SK-N-SH (cell line): Measurements from ENCODE around the gene OR2F1. TPM values are rescaled to one million over a fixed set of nuclear protein-coding genes. Genes with fewer than 3 reads are reported as not detected.

Experiments used
- CTCF ChIA-PET: fragments of 300-600, 350-600 bp; formaldehyde crosslinking; extraction: SDS; loops from one replicate; lab custom pipeline; 2021; lab: Yijun Ruan, JAX
- POLR2A ChIA-PET: fragments of 350-600 bp; sonication (Branson Sonifier 250); formaldehyde crosslinking; extraction: SDS; loops from one replicate; lab custom pipeline; 2020; ENCODE audit warnings: antibody characterized with exemption, inconsistent platforms; lab: Yijun Ruan, JAX
- DNase-seq: peaks from one replicate; pipeline ENCODE4 v3.0.0; 2012
- H2AFZ ChIP-seq: fragments of 200-600 bp; sonication (generic); 2 replicates; pipeline ENCODE4 v1.8.1; 2016; ENCODE audit warnings: antibody characterized with exemption, mild to moderate bottlenecking, low read depth
- H3F3A ChIP-seq: fragments of 200-600 bp; sonication (generic); replicated peaks from 2 replicates; pipeline ENCODE3; 2016; ENCODE audit warnings: antibody characterized with exemption, mild to moderate bottlenecking; ENCODE audit not compliant: insufficient read depth
- H3K27ac ChIP-seq, 2 experiments: fragments of 200-500 bp in 1 of 2; fragments of 200-600 bp in 1 of 2; sonication (Bioruptor generic) in 1 of 2; sonication (generic), shearing (Covaris generic) in 1 of 2; 2 replicates each; pipeline versions ENCODE4 v1.5.1 to v1.6.1; 2014 to 2016; ENCODE audit warnings: low read depth in 2 of 2, inconsistent platforms in 1 of 2, low read length in 1 of 2, mild to moderate bottlenecking in 1 of 2, mixed read lengths in 1 of 2
- H3K27me3 ChIP-seq: fragments of 200-600 bp; sonication (generic), shearing (Covaris generic); 2 replicates; pipeline ENCODE4 v1.6.1; 2016; ENCODE audit warnings: mixed run types; ENCODE audit not compliant: insufficient read depth
- H3K36me3 ChIP-seq, 2 experiments: fragments of 200-500 bp in 1 of 2; fragments of 200-600 bp in 1 of 2; sonication (Bioruptor generic) in 1 of 2; sonication (generic) in 1 of 2; replicated peaks in 1 of 2; 2 replicates each; pipeline versions ENCODE3 to v1.5.1; 2014 to 2016; ENCODE audit warnings: low read length in 1 of 2, mild to moderate bottlenecking in 1 of 2; ENCODE audit not compliant: insufficient read depth in 2 of 2, control insufficient read depth in 1 of 2
- H3K4me1 ChIP-seq, 2 experiments: fragments of 200-500 bp in 1 of 2; fragments of 200-600 bp in 1 of 2; sonication (Bioruptor generic) in 1 of 2; sonication (generic), shearing (Covaris generic) in 1 of 2; 2 replicates each; pipeline versions ENCODE4 v1.5.1 to v1.6.1; 2014 to 2016; ENCODE audit warnings: low read depth in 1 of 2, low read length in 1 of 2, mixed run types in 1 of 2; ENCODE audit not compliant: insufficient read depth in 2 of 2, control insufficient read depth in 1 of 2
- H3K4me2 ChIP-seq: fragments of 200-600 bp; sonication (generic), shearing (Covaris generic); 2 replicates; pipeline ENCODE4 v1.6.1; 2017; ENCODE audit warnings: mixed run types
- H3K4me3 ChIP-seq, 2 experiments: fragments of 200-500 bp in 1 of 2; fragments of 200-600 bp in 1 of 2; sonication (Bioruptor generic) in 1 of 2; sonication (generic), shearing (Covaris generic) in 1 of 2; 2 replicates each; pipeline versions ENCODE4 v1.5.1 to v1.8.1; 2014 to 2016; ENCODE audit warnings: low read depth in 2 of 2, inconsistent platforms in 1 of 2, low read length in 1 of 2, mild to moderate bottlenecking in 1 of 2, mixed read lengths in 1 of 2, moderate library complexity in 1 of 2
- H3K79me2 ChIP-seq: fragments of 200-600 bp; sonication (generic); 2 replicates; pipeline ENCODE4 v1.8.1; 2017; ENCODE audit warnings: mild to moderate bottlenecking; ENCODE audit not compliant: insufficient read depth
- H3K9ac ChIP-seq: fragments of 200-600 bp; sonication (generic); 2 replicates; pipeline ENCODE4 v1.6.1; 2017; ENCODE audit warnings: mixed run types
- H3K9me2 ChIP-seq: fragments of 200-600 bp; sonication (generic); 2 replicates; pipeline ENCODE4 v1.6.1; 2017; ENCODE audit warnings: mixed run types
- H3K9me3 ChIP-seq: fragments of 200-600 bp; sonication (generic); 2 replicates; pipeline ENCODE4 v1.6.1; 2017; ENCODE audit warnings: mixed run types, mild to moderate bottlenecking, moderate library complexity
- H4K20me1 ChIP-seq: fragments of 200-600 bp; sonication (generic); 2 replicates; pipeline ENCODE4 v1.6.1; 2017; ENCODE audit warnings: mild to moderate bottlenecking, mixed run types; ENCODE audit not compliant: insufficient read depth
- CHD2 ChIP-seq: fragments of 150-350 bp; IDR thresholded peaks from 2 replicates; pipeline ENCODE4 v1.6.1; 2018; ENCODE audit warnings: low read length; ENCODE audit not compliant: partially characterized antibody
- CTCF ChIP-seq: fragments of 200-600 bp; sonication (generic); IDR thresholded peaks from 2 replicates; pipeline ENCODE4 v1.6.1; 2017; ENCODE audit warnings: antibody characterized with exemption, mild to moderate bottlenecking, moderate library complexity
- ELF1 ChIP-seq: IDR thresholded peaks from 2 replicates; pipeline ENCODE4 v1.4.0; 2012
- EP300 ChIP-seq, 2 experiments: IDR thresholded peaks; 2 replicates each; pipeline versions ENCODE4 v1.4.0 to v1.6.1; 2012; ENCODE audit warnings: borderline replicate concordance in 1 of 2, low read depth in 1 of 2, low read length in 1 of 2
- EZH2phosphoT487 ChIP-seq: fragments of 200-600 bp; sonication (generic); IDR thresholded peaks from 2 replicates; pipeline ENCODE4 v1.6.1; 2017; ENCODE audit warnings: low read depth, mixed run types, mild to moderate bottlenecking, antibody characterized with exemption, moderate library complexity, borderline replicate concordance
- FOSL2 ChIP-seq: IDR thresholded peaks from 2 replicates; pipeline ENCODE4 v1.4.0; 2012; ENCODE audit warnings: low read depth, mild to moderate bottlenecking, moderate library complexity, borderline replicate concordance
- FOXM1 ChIP-seq: IDR thresholded peaks from 2 replicates; pipeline ENCODE4 v1.4.0; 2012; ENCODE audit warnings: low read depth, mild to moderate bottlenecking
- GABPA ChIP-seq: IDR thresholded peaks from 2 replicates; pipeline ENCODE4 v1.4.0; 2012; ENCODE audit warnings: low read depth, mild to moderate bottlenecking
- JUND ChIP-seq: IDR thresholded peaks from 2 replicates; pipeline ENCODE4 v1.4.0; 2012
- MXI1 ChIP-seq: IDR thresholded peaks from 2 replicates; pipeline ENCODE4 v1.6.1; 2012; ENCODE audit warnings: mild to moderate bottlenecking, low read depth, low read length, improper control_type of control experiment
- NFIC ChIP-seq: IDR thresholded peaks from 2 replicates; pipeline ENCODE4 v1.4.0; 2012; ENCODE audit warnings: borderline replicate concordance
- NRF1 ChIP-seq: IDR thresholded peaks from 2 replicates; pipeline ENCODE4 v1.6.1; 2012; ENCODE audit warnings: low read depth, mild to moderate bottlenecking, low read length
- PBX3 ChIP-seq: IDR thresholded peaks from 2 replicates; pipeline ENCODE4; 2012
- POLR2AphosphoS5 ChIP-seq: IDR thresholded peaks from 2 replicates; pipeline ENCODE4 v1.6.1; 2012; ENCODE audit warnings: low read depth, low read length
- RAD21 ChIP-seq: IDR thresholded peaks from 2 replicates; pipeline ENCODE4 v1.6.1; 2012; ENCODE audit warnings: mild to moderate bottlenecking, low read length
- RCOR1 ChIP-seq: fragments of 150-350 bp; IDR thresholded peaks from 2 replicates; pipeline ENCODE4 v1.6.1; 2017; ENCODE audit warnings: antibody characterized with exemption, low read length
- RFX5 ChIP-seq: IDR thresholded peaks from 2 replicates; pipeline ENCODE4 v1.6.1; 2012; ENCODE audit warnings: mild to moderate bottlenecking, improper control_type of control experiment, low read length
- RXRA ChIP-seq: IDR thresholded peaks from 2 replicates; pipeline ENCODE4 v1.4.0; 2012; ENCODE audit warnings: low read depth, mild to moderate bottlenecking, borderline replicate concordance
- SMC3 ChIP-seq: IDR thresholded peaks from 2 replicates; pipeline ENCODE4 v1.6.1; 2012; ENCODE audit warnings: low read depth, low read length, improper control_type of control experiment
- TAF1 ChIP-seq: IDR thresholded peaks from 2 replicates; pipeline ENCODE4 v1.6.1; 2012; ENCODE audit warnings: low read depth, mild to moderate bottlenecking, low read length, moderate library complexity, borderline replicate concordance
- TEAD4 ChIP-seq: IDR thresholded peaks from 2 replicates; pipeline ENCODE4 v1.4.0; 2012; ENCODE audit warnings: mild to moderate bottlenecking, borderline replicate concordance; ENCODE audit not compliant: insufficient read depth
- YY1 ChIP-seq: IDR thresholded peaks from 2 replicates; pipeline ENCODE4 v1.4.0; 2012; ENCODE audit warnings: low read depth, mild to moderate bottlenecking
- WGBS: methylation state at CpG from one replicate; pipeline ENCODE4 v1.1.6; 2017; ENCODE audit warnings: low lambda C conversion rate; 5-methylcytosine and 5-hydroxymethylcytosine counted together
- polyA plus RNA-seq, 3 experiments: library from polyadenylated mRNA; depleted of rRNA; stranded (reverse); fragments of >200 nt; gene quantifications; 2 replicates each; pipeline ENCODE4 v1.2.3, GENCODE V29; 2012
- TF ChIP-seq, protein P1 (sequence below): IDR thresholded peaks from 2 replicates; pipeline ENCODE4 v1.4.0; 2012; ENCODE audit warnings: low read depth
- TF ChIP-seq, protein P2 (sequence below): IDR thresholded peaks from 2 replicates; pipeline ENCODE4 v1.4.0; 2012; ENCODE audit warnings: low read depth, borderline replicate concordance

OR2F1 gene
- polyA plus RNA-seq, 1 of the 3 experiments (the other 2 are of a cell fraction), result 0.10 TPM

GRCh38 chr7:143929224-143929920 lies 25.3 kb upstream of the OR2F1 start:
- Histone ChIP-seq H3K4me3 (no peak overlapping the region), H3K9me2 (no peaks in the 10 kb centered on the region), H3K27ac (no peak overlapping the region), H3K4me2 (no peak overlapping the region), H3K27me3 (no peaks in the 10 kb centered on the region), H4K20me1 (no peaks in the 10 kb centered on the region), H3F3A (no peaks in the 10 kb centered on the region), H3K9me3 (no peaks in the 10 kb centered on the region), H2AFZ (no peak overlapping the region), H3K9ac (no peak overlapping the region), H3K36me3 (no peaks in the 10 kb centered on the region), H3K4me1 (peaks cover 0 to 1% of the 10 kb centered on the region in 2 experiments; a peak in 1 of 4 replicates), H3K79me2 (no peaks in the 10 kb centered on the region)
- ChIA-PET CTCF (interaction anchor here (1.2 kb wide), 1 partner anchor 28 kb away, joined by 3 read pairs; no protein-coding TSS in a partner anchor), POLR2A (no interaction called here)
- DNase-seq, result no peak
- TF ChIP-seq TAF1 (no peak), NRF1 (no peak), ELF1 (no peak), JUND (peak; percentile 36; the same call in 1 of the 2 replicates), PBX3 (peak; percentile 80)
- WGBS, result 96% methylated on average over 1 of the region's 1 CpG

DNA sequence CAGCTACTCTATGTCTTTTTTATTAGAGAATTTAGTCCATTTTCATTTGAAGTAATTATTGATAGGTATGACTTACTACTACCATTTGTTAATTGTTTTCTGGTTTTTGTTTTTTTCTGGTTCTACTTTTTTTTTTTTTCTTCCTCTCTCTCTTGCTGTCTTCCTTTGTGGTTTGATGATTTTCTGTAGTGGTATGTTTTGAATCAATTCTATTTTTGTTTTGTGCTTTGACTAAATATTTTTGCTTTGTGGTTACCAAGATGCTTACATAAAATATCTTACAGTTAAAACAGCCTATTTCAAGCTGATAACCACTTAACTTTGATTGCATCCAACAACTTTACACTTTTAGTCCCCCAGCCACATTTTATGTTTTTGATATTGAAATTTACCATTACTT lies 22.9 kb upstream of the OR2F1 start:
- Histone ChIP-seq H3K4me1 (peaks cover 6 to 15% of the 10 kb centered on the region in 2 experiments; a peak in 3 of 4 replicates), H3K4me3 (no peak overlapping the region), H3K36me3 (no peaks in the 10 kb centered on the region), H3K9me3 (no peaks in the 10 kb centered on the region), H4K20me1 (no peaks in the 10 kb centered on the region), H3K9me2 (no peaks in the 10 kb centered on the region), H3K27ac (peak overlapping the region in 1 of 2 experiments; percentile 1; a peak in 1 of 4 replicates), H3K4me2 (no peak overlapping the region), H3F3A (peaks cover 14% of the 10 kb centered on the region), H3K27me3 (no peaks in the 10 kb centered on the region), H3K79me2 (no peaks in the 10 kb centered on the region), H2AFZ (no peak overlapping the region), H3K9ac (no peak overlapping the region)
- CTCF ChIA-PET, result no interaction called here
- DNase-seq, result no peak
- POLR2A ChIA-PET, result no interaction called here
- no peak for TF ChIP-seq SMC3
- no peak for TF ChIP-seq ELF1
- TF ChIP-seq EP300 (IDR thresholded peaks at IDR 0.05; ENCODE audit: borderline replicate concordance in 1 of 2, low read depth in 1 of 2, low read length in 1 of 2), result peak in 1 of 2 experiments; percentile 39; a peak in 1 of 4 replicates
- no peak for TF ChIP-seq TAF1
- TF ChIP-seq YY1, result no peak
- no peak for TF ChIP-seq FOXM1
- no peak for TF ChIP-seq MXI1
- TF ChIP-seq NRF1, result no peak
- no peak for TF ChIP-seq RFX5
- TF ChIP-seq, protein P1, sequence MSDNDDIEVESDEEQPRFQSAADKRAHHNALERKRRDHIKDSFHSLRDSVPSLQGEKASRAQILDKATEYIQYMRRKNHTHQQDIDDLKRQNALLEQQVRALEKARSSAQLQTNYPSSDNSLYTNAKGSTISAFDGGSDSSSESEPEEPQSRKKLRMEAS, result no peak; the same call in 1 of the 2 replicates
- TF ChIP-seq RXRA, result no peak
- no peak for TF ChIP-seq RCOR1
- TF ChIP-seq RAD21, result no peak
- no peak for TF ChIP-seq CHD2
- no peak for TF ChIP-seq CTCF
- TF ChIP-seq GABPA, result no peak
- no peak for TF ChIP-seq EZH2phosphoT487
- TF ChIP-seq, protein P2, sequence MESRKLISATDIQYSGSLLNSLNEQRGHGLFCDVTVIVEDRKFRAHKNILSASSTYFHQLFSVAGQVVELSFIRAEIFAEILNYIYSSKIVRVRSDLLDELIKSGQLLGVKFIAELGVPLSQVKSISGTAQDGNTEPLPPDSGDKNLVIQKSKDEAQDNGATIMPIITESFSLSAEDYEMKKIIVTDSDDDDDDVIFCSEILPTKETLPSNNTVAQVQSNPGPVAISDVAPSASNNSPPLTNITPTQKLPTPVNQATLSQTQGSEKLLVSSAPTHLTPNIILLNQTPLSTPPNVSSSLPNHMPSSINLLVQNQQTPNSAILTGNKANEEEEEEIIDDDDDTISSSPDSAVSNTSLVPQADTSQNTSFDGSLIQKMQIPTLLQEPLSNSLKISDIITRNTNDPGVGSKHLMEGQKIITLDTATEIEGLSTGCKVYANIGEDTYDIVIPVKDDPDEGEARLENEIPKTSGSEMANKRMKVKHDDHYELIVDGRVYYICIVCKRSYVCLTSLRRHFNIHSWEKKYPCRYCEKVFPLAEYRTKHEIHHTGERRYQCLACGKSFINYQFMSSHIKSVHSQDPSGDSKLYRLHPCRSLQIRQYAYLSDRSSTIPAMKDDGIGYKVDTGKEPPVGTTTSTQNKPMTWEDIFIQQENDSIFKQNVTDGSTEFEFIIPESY, result no peak
- TF ChIP-seq NFIC, result no peak
- TF ChIP-seq FOSL2, result peak; percentile 41; the same call in 1 of the 2 replicates
- TF ChIP-seq TEAD4, result no peak
- TF ChIP-seq POLR2AphosphoS5, result no peak
